HG02852 (cell line): Measurements from ENCODE around the gene IFIT1.

ENCODE experiments used
- ATAC-seq: cut with Tn5 transposase; IDR thresholded peaks from one replicate; pipeline ENCODE4 v1.9.1; 2021; ENCODE audit warnings: mild to moderate bottlenecking, moderate library complexity; ENCODE audit not compliant: unreplicated experiment

IFIT1 gene

GRCh38 chr10:89391907-89392756 is at the start of gene IFIT1:
IFIT1 (plus strand) TSS chr10:89392623; CDS start chr10:89392713, 90 bp downstream.
- peak; percentile 77 for ATAC-seq

GRCh38 chr10:89343089-89343767 is 49.2 kb upstream of the IFIT1 start:
- no peak for ATAC-seq

GRCh38 chr10:89344156-89344555 is 48.3 kb upstream of the IFIT1 start:
- no peak for ATAC-seq

- ATAC-seq = no peak
Observed at GRCh38 chr10:89345367-89346000, 46.9 kb upstream of the IFIT1 start.

- no peak for ATAC-seq
Observed at GRCh38 chr10:89346405-89347254, 45.8 kb upstream of the IFIT1 start.

GRCh38 chr10:89347701-89348457 is 44.5 kb upstream of the IFIT1 start:
- no peak for ATAC-seq

GRCh38 chr10:89348481-89348880 is 43.9 kb upstream of the IFIT1 start:
- no peak for ATAC-seq

- no peak for ATAC-seq
Observed at GRCh38 chr10:89348975-89349374, 43.4 kb upstream of the IFIT1 start.

- ATAC-seq = peak; percentile 40
Observed at GRCh38 chr10:89350631-89351315, 41.6 kb upstream of the IFIT1 start.

- ATAC-seq = peak; percentile 90
Observed at GRCh38 chr10:89351412-89351779, 41.0 kb upstream of the IFIT1 start.

- peak; percentile 41 for ATAC-seq
Observed at GRCh38 chr10:89351780-89352597, 40.4 kb upstream of the IFIT1 start.

GRCh38 chr10:89352802-89353201 is 39.6 kb upstream of the IFIT1 start:
- ATAC-seq = no peak

- ATAC-seq = no peak
Observed at GRCh38 chr10:89355394-89355931, 37.0 kb upstream of the IFIT1 start.

- ATAC-seq = no peak
Observed at GRCh38 chr10:89357096-89357495, 35.3 kb upstream of the IFIT1 start.

GRCh38 chr10:89357975-89358374 is 34.4 kb upstream of the IFIT1 start:
- no peak for ATAC-seq

- ATAC-seq = no peak
Observed at GRCh38 chr10:89360157-89360556, 32.3 kb upstream of the IFIT1 start.

GRCh38 chr10:89362929-89363328 is 29.5 kb upstream of the IFIT1 start:
- no peak for ATAC-seq

GRCh38 chr10:89363729-89364442 is 28.5 kb upstream of the IFIT1 start:
- no peak for ATAC-seq
